Esophagus mucosa (tissue), 1 donor: ENCODE results near the gene ZNF771. TPM values are rescaled to one million over a fixed set of nuclear protein-coding genes. Genes with fewer than 3 reads are reported as not detected.

Experiments used
- total RNA-seq: library from RNA; stranded (reverse); gene quantifications from one replicate; pipeline ENCODE4 v1.2.4, GENCODE V29; 2023
- donor health status: DM: yes; HTN: yes; CAD: no.

The ZNF771 gene
- total RNA-seq, 1 donor from 2014 or later: 3.2 TPM

Other genes with a start within 250 kb of the ZNF771 start
- gene CORO1A, start 224.0 kb upstream of the ZNF771 start, total RNA-seq: 9.0 TPM
- gene BOLA2B, start 213.9 kb upstream of the ZNF771 start, total RNA-seq: 131 TPM
- 27.9 TPM for gene SLX1A, start 213.7 kb upstream of the ZNF771 start, total RNA-seq
- 7.1 TPM for gene SULT1A3, start 208.4 kb upstream of the ZNF771 start, total RNA-seq
- 11.2 TPM for gene NPIPB13, start 159.1 kb upstream of the ZNF771 start, total RNA-seq
- gene CD2BP2, start 52.3 kb upstream of the ZNF771 start, total RNA-seq: 44.3 TPM
- 25.3 TPM for gene TBC1D10B, start 37.1 kb upstream of the ZNF771 start, total RNA-seq
- 2.2 TPM for gene MYL11, start 32.8 kb upstream of the ZNF771 start, total RNA-seq
- 2.4 TPM for gene SEPTIN1, start 25.0 kb upstream of the ZNF771 start, total RNA-seq
- 2.6 TPM for gene ZNF48, start 12.2 kb upstream of the ZNF771 start, total RNA-seq
- 49.0 TPM for gene DCTPP1, start 22.4 kb downstream of the ZNF771 start, total RNA-seq
- gene SEPHS2, start 38.3 kb downstream of the ZNF771 start, total RNA-seq: 21.6 TPM
- 2.0 TPM for gene ITGAL, start 65.1 kb downstream of the ZNF771 start, total RNA-seq
- 11.7 TPM for gene ZNF768, start 119.0 kb downstream of the ZNF771 start, total RNA-seq
- 4.7 TPM for gene ZNF747, start 127.3 kb downstream of the ZNF771 start, total RNA-seq
- 3.0 TPM for gene ZNF764, start 150.8 kb downstream of the ZNF771 start, total RNA-seq
- gene ZNF688, start 164.1 kb downstream of the ZNF771 start, total RNA-seq: 9.7 TPM
- gene ZNF785, start 178.1 kb downstream of the ZNF771 start, total RNA-seq: 8.4 TPM
- 2.8 TPM for gene ZNF689, start 202.8 kb downstream of the ZNF771 start, total RNA-seq
- gene PRR14, start 243.4 kb downstream of the ZNF771 start, total RNA-seq: 27.0 TPM